Pancreas (tissue), 10 donors: ENCODE measurements around the gene STAT5B. TPM values are rescaled to one million over a fixed set of nuclear protein-coding genes. Genes with fewer than 3 reads are reported as not detected.

ENCODE experiments used
- ATAC-seq, 4 donors: fragments of 200-7000 bp; cut with Tn5 transposase; one replicate each; pipeline versions ENCODE4 v1.8.0 to v1.9.1; 2020; ENCODE audit warnings: mild to moderate bottlenecking in 4 of 4, moderate library complexity in 4 of 4
- DNase-seq, 6 donors: peaks; one replicate each; pipeline ENCODE4 v3.0.0-alpha.2; 2020
- FAIRE-seq: peaks from 2 replicates; lab custom pipeline; 2012; peaks lifted over from hg19 to GRCh38; lab: Jason Lieb, UNC
- H3K27ac ChIP-seq, 4 donors: fragments of 200-600 bp; sonication (generic); 1 replicate in 3 of 4; 2 replicates in 1 of 4; pipeline versions ENCODE4 v1.5.0 to v1.8.0; 2020
- H3K27me3 ChIP-seq, 4 donors: fragments of 200-600 bp; one replicate each; pipeline ENCODE4 v1.8.0; 2021
- H3K36me3 ChIP-seq, 3 donors: fragments of 200-600 bp; sonication (generic) in 1 of 3; one replicate each; pipeline versions ENCODE4 v1.5.0 to v1.8.0; 2020 to 2021
- H3K4me1 ChIP-seq, 3 donors: fragments of 200-600 bp; one replicate each; pipeline ENCODE4 v1.8.0; 2021
- H3K4me3 ChIP-seq, 4 donors: fragments of 200-600 bp; sonication (generic) in 2 of 4; one replicate each; pipeline versions ENCODE4 v1.5.0 to v1.8.0; 2020 to 2021
- H3K9me3 ChIP-seq, 4 donors: fragments of 200-600 bp; one replicate each; pipeline ENCODE4 v1.8.0; 2021
- CTCF ChIP-seq, 4 donors: fragments of 200-600 bp; sonication (generic) in 3 of 4; IDR thresholded peaks; one replicate each; pipeline versions ENCODE4 v1.5.0 to v1.8.0; 2021; ENCODE audit warnings: antibody characterized with exemption in 4 of 4
- WGBS, 2 donors: extraction: QIAGEN DNeasy Blood & Tissue Kit; methylation state at CpG; one replicate each; pipeline ENCODE4 v1.1.7; 2013; 5-methylcytosine and 5-hydroxymethylcytosine counted together
- intact Hi-C, 3 donors: fragments of 100-400 bp; cut with DNase I; formaldehyde crosslinking; loops; one replicate each; pipeline versions ENCODE4 v1.11.1 to v1.14.2; 2022
- polyA plus RNA-seq, 2 donors: library from polyadenylated mRNA; stranded (reverse); fragments of 200-250 nt; gene quantifications; one replicate each; pipeline ENCODE4 v1.2.3, GENCODE V29; 2013
- total RNA-seq, 6 donors: library from RNA; stranded (reverse); fragmentation: NEBNext Ultra II Directional in 4 of 6; extraction: Animal tissue kit (Norgen Biotek cat#: 25700) in 4 of 6; gene quantifications; one replicate each; pipeline versions ENCODE4 v1.2.1 to v1.2.4, GENCODE V29; 2021 to 2023
- donor health status: healthy with polysubstance abuse.
- donor health status: DM: no; HTN: no; CAD: no; lungs with moderate emphysema.
- donor health status: DM: no; HTN: no; CAD: no.
- donor health status: control.
- donor health status: control.
- donor health status: Bipolar disorder and iron deficiency.
- donor health status: DM: yes; HTN: yes; CAD: no.
- donor health status: DM: no; HTN: no; CAD: no.
- donor health status: DM: no; HTN: no; CAD: no.
- donor health status: DM: yes; HTN: yes; CAD: no.

STAT5B gene
- total and polyA plus RNA-seq, 8 donors: 17.9 to 27.5 (median 24.1) TPM

GRCh38 chr17:42274253-42274542 is 2.0 kb downstream of the STAT5B start:
- Histone ChIP-seq H3K9me3 (no peaks in the 10 kb centered on the region), H3K4me3 (no peak overlapping the region), H3K27me3 (no peaks in the 10 kb centered on the region), H3K36me3 (no peaks in the 10 kb centered on the region), H3K4me1 (peaks cover 0 to 12% (median 0%) of the 10 kb centered on the region in 3 donors), H3K27ac (no peak overlapping the region)
- FAIRE-seq (no peak), ATAC-seq (no peak), DNase-seq (no peak)
- 76 to 78% methylated on average over 3 of the region's 3 CpGs for WGBS, 2 donors
- intact Hi-C loops: no loop called here
- TF ChIP-seq CTCF (IDR thresholded peaks at IDR 0.05): no peak

- 63 to 67% methylated on average over 7 of the region's 7 CpGs for WGBS, 2 donors
- TF ChIP-seq CTCF (IDR thresholded peaks at IDR 0.05): no peak
- no peak overlapping the region for H3K27ac ChIP-seq
- H3K4me3 ChIP-seq: no peak overlapping the region
- intact Hi-C loops: no loop called here
- DNase-seq (no peak), FAIRE-seq (no peak), ATAC-seq (no peak)
- no peaks in the 10 kb centered on the region for H3K27me3 ChIP-seq
- H3K36me3 ChIP-seq: no peaks in the 10 kb centered on the region
- H3K9me3 ChIP-seq: no peaks in the 10 kb centered on the region
- H3K4me1 ChIP-seq: peaks cover 0 to 12% (median 0%) of the 10 kb centered on the region in 3 donors
Observed at GRCh38 chr17:42273474-42274252, 2.5 kb downstream of the STAT5B start.

GRCh38 chr17:42272162-42272907 is 3.9 kb downstream of the STAT5B start:
- intact Hi-C loops: no loop called here
- Histone ChIP-seq H3K36me3 (no peaks in the 10 kb centered on the region), H3K4me3 (no peak overlapping the region), H3K9me3 (no peaks in the 10 kb centered on the region), H3K27me3 (no peaks in the 10 kb centered on the region), H3K27ac (no peak overlapping the region), H3K4me1 (peaks cover 0 to 12% (median 0%) of the 10 kb centered on the region in 3 donors)
- no peak for TF ChIP-seq CTCF (IDR thresholded peaks at IDR 0.05)
- FAIRE-seq (no peak), DNase-seq (no peak), ATAC-seq (no peak)
- WGBS, 2 donors: 80 to 84% methylated on average over 7 of the region's 7 CpGs

GRCh38 chr17:42271779-42272035 is 4.5 kb downstream of the STAT5B start:
- Histone ChIP-seq H3K36me3 (no peaks in the 10 kb centered on the region), H3K27ac (no peak overlapping the region), H3K9me3 (no peaks in the 10 kb centered on the region), H3K4me3 (no peak overlapping the region), H3K4me1 (peaks cover 0 to 12% (median 0%) of the 10 kb centered on the region in 3 donors), H3K27me3 (no peaks in the 10 kb centered on the region)
- FAIRE-seq: no peak
- no peak for DNase-seq
- no peak for ATAC-seq
- no peak for TF ChIP-seq CTCF (IDR thresholded peaks at IDR 0.05)
- intact Hi-C loops: no loop called here
